HG02852 (cell line): Measurements from ENCODE around the gene NEU2.
"Not testable (repeated sequence)": the region's sequence is repeated elsewhere in the genome, so short reads cannot be mapped to it uniquely, and the experiment has no call there.

Source experiments
- ATAC-seq: cut with Tn5 transposase; IDR thresholded peaks from one replicate; pipeline ENCODE4 v1.9.1; 2021; ENCODE audit warnings: mild to moderate bottlenecking, moderate library complexity; ENCODE audit not compliant: unreplicated experiment

Gene NEU2

DNA sequence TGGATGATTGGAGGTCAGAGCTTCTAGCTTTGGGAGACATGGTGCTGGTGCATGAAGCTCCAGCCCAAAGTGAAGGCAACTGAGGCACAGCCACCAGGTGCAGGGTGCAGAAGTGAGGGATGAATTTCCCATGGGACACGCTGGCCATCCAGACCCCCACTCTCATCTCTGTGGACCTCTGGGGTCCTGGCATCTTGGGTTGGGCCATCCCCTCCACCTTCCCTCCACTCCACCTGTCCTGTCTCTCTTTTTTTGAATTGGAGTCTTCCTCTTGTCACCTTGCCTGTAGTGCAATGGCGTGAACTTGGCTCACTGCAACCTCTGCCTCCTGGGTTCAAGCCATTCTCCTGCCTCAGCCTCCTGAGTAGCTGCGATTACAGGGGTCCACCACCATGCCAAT, 22.8 kb upstream of the NEU2 start:
- ATAC-seq, result no peak

DNA sequence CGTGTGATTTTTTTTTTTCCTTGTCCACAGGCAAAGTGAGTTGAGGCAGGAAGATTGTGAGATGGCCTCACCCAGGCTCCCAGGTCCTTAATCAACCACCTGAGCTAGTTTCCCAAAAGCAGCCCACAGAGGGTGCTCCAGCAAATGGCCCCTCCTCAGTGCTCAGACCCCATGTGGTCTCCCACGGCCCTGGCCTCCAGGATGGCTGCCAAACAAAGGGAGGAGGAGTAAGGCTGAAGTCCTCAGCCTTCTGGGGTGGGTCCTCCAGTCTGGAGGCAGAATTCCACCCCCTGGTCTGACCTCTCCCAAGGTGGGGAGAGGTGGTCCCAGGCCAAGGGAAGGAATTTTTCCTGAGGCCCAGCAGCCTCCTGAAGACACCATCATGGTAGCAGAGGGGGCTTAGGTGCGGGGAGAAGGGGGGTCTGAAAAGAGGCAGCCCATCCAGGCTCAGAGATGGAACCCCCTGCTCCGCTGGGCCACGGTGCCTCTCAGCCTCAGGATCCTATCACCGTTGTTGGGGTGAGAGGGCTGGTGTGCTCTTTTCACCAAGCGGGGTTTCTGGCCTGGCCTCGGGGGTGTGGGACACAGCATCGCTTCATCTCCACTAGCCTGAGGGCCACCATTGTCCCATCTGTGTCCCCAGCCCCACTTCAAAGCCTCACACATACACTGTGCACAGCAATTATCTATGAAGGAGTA, 21.8 kb upstream of the NEU2 start:
- no peak for ATAC-seq

DNA sequence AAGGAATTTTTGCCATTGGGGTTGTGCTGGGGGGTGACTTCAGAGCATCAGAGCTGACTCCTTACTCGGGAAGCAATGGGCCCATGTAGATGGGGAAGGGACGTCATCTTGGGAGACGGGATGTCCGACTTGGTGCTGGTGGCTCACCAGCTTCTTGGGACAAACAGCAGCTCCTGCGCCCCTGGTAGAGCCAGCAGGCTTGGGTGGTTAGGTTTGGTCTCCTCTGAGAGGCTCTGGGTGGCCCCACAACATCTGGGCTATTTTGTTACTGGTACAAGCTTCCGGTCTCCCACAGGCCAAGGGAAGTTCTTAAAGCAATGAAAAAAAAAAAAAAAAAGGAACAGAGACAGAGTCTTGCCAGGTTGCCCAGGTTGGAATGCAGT, 21.2 kb upstream of the NEU2 start:
- no peak for ATAC-seq

DNA sequence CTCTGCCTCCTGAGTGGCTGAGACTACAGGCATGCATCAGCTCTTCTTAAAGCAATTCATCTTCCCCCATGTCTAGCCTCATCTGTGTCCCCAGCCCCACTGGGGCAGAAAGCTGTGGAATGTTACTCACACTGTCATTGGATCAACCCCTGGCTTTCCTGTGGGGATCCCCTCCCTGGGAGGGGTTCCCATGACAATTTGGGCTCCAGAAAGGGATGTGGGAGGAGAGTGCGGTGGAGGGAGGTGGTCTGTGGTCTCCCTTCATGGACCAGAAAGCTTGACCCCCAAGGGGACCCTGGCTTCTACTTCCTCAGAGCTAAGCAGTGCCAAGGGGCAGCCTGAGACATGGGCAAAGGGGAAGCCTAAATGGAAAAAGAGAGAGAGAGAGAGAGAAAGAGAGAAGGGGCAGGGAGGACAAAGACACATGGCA, 20.8 kb upstream of the NEU2 start:
- no peak for ATAC-seq

DNA sequence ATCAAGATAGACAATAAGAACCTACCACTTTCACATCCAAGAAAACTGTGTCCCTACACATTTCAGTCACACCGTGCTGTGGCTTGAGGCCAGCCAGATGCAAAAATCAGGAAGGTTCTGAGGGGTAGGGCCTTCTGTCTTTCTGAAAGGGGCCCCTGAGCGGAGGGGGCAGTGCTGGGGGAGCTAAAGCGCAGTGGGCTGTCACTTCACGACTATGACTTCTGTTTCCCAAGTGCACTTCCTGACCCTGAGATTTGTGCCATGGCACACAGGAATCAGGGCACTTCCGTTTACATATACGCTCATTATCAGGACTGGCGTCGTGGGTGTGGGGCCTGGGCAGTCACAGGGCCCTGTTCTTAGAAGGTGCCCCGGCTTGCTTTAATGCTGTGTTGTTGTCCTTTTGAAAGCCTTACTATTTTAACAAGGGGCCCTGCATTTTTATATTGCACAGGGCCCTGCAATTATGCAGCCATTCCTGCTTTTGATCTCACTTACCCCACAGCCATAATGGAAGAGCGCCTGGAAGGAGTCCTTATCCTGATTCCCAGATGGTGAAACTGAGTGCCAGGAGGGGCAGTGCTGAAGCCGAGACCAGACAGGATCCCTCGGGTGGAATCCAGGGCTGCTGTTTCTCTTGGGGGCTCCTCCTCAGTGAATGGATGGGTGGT, 20.0 kb upstream of the NEU2 start:
- no peak for ATAC-seq

DNA sequence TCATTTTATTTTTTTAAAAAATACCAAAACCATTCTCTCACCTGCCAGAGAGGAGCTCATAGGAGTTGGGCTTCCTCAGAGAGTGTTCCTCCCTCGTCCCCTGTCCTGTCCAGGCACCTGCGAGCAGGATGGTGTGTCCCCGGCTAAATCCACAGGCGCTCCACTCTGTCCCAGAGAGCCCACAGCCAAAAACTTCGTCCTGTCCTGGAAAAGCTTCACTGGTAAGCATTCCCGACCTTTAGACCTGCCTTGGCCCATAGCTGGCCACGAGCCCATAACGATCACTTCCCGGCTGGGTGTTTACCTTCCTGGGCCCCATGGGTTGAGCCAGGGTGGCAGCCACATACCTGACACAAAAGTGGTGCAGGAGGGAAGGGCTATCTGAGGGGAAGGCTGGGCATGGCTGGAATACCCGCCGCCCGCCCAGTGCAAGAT, 19.4 kb upstream of the NEU2 start, which contains the start of gene NGEF:
Gene NGEF (minus strand): TSS at position 230 of the 435 bp plus-strand sequence. CDS start 38,366 bp downstream, outside the sequence.
- ATAC-seq, result no peak

DNA sequence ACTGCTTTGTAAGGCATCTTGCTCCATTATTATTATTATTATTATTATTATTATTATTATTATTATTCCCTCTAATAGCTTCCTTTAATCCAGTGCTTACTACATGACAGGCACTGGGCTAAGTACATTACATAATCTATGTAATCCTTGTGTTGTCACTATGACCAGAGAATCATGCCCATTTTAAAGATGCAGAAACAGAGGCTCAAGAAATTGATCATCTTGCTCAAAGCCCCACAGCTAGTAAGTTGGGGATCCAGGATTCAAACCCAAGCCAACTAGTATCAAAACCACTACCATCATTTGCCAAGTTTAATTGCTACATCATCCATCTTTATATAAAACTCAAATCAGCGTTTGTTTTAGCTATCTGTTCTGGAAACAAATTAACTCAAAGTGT, 18.8 kb upstream of the NEU2 start:
- no peak for ATAC-seq

DNA sequence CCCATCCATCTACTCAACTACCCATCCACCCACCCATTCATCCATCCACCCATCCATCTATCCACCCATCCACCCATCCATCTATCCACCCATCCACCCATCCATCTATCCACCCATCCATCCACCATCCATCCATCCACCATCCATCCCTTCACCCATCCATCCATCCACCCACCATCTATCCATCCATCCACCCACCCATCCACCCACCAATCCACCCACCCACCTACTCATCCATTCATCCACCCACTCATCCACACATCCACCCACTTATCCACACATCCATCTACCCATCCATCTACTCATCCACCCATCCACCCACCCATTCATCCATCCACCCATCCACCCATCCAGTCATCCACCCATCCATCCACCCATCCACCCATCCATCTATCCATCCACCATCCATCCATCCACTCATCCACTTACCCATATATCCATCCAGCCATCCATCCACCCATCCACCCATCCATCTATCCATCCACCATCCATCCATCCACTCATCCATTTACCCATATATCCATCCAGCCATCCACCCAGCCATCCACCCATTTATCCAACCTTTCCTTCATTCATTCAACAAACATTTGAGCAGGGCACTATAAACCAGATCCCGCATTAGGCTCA, 17.3 kb upstream of the NEU2 start:
- ATAC-seq, result no peak

DNA sequence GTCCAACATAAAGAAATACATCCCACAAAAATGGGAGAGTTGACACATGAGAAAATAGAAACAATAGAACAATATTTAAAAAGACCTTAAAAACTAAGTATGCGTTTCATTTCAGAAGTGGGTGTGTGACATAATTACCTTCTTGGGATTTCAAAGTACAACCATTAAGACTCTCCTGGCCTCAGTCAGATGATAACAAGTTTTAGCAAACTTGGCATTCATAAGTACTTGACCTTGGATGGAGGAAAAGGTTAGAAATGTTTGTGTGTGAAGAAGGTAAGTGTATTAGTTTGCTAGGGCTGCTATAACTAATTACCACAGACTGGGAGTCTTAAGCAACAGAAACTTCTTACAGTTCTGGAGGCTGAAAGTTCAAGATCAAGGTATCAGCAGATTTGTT, 14.5 kb upstream of the NEU2 start:
- ATAC-seq, result no peak

DNA sequence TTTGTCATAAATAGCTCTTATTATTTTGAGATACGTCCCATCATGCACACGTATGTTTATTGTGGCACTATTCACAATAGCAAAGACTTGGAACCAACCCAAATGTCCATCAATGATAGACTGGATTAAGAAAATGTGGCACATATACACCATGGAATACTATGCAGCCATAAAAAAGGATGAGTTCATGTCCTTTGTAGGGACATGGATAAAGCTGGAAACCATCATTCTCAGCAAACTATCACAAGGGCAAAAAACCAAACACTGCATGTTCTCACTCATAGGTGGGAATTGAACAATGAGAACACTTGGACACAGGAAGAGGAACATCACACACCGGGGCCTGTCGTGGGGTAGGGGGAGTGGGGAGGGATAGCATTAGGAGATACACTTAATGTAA, 12.9 kb upstream of the NEU2 start:
- ATAC-seq, result not testable (repeated sequence)

DNA sequence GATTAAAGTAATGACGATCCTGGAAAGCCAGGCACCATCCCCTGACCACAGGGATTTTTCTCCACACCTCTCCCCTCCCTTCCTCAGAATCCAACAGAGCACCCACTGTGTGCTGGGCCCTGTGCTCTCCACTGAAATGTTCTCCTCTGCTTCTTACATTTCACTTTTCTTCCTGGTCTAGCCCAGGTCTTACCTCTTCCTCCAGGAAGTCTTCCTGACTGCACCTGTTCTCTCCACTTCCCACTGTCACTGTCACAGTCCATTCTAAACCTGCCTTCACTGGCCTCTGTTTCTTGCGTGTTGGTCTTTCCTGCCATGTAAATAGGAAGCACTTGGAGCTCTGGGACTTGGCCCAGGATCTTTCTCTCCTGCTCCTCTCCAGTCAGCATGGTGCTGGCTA, 12.0 kb upstream of the NEU2 start:
- ATAC-seq, result no peak

DNA sequence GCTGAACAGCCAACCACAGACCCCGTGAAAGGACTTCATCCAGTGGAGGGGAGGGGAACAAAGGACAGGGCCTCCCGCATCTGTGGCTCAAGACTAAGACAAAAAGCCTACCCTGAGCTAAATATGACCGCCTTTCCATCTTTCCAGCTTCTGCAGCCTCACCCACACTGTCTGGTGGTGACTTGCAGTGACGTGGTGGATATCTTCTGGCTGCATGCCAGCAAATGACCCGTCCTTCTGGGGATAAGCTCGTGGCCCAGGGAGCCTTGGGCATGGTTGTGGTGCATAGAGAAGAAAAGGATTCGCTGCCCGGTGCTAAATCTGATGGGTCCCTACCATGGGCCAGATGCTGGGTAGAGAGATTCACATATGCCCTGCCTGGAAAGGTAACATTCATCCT, 10.7 kb upstream of the NEU2 start:
- no peak for ATAC-seq

DNA sequence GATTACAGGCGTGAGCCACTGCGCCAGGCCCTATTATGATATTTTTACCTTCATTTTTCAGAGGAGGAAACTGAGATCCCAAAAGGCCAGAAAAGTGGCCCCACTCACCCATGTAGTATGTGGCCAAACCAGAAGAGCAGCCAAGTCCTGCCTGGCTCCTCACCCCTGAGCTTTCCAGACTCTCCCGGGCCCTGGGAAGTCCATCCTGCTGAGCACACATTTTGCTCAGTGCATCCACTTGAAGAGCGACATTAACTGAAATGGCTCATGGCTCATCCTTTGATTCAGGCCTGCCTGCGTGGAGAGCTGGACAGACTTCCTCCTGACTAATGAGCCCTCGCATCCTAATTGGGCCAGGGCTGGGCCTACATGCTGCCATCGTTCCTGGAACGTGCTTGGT, 9.9 kb upstream of the NEU2 start:
- no peak for ATAC-seq

DNA sequence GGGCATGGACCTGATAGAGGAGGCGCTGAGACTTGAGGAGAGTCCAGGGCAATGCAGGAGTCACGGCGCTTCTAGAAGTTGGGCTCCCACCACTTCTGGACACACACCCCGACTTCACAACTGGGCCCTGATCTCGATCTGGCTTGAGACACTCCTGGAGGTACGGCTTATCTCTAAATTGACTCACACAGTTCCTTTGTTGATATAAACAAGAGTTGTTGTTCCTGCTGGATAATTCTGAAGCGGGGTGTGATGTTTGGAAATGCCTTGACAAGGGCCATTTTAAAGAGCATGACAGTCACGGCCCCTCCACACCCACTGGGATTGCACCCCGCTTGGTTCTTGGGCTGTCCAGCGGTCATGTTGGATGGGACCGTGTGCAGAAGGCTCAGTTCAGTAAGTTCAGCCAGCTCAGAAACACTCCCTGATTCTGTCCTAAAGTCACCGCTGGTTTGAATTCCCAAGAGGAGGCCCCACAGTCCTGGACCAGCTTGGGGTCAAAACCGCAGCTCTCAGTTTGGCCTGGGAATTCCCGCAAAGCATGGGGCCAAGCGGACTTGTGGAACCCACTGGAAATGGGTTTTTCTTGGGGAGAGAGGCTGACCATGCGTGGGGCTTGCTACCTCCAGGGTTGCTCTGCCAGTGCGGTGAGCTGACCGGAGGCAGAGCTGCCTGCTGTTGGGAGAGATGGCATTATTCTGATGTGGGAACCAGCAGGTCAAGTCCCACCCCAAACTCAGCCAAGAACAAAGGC, 9.3 kb upstream of the NEU2 start:
- ATAC-seq, result no peak

DNA sequence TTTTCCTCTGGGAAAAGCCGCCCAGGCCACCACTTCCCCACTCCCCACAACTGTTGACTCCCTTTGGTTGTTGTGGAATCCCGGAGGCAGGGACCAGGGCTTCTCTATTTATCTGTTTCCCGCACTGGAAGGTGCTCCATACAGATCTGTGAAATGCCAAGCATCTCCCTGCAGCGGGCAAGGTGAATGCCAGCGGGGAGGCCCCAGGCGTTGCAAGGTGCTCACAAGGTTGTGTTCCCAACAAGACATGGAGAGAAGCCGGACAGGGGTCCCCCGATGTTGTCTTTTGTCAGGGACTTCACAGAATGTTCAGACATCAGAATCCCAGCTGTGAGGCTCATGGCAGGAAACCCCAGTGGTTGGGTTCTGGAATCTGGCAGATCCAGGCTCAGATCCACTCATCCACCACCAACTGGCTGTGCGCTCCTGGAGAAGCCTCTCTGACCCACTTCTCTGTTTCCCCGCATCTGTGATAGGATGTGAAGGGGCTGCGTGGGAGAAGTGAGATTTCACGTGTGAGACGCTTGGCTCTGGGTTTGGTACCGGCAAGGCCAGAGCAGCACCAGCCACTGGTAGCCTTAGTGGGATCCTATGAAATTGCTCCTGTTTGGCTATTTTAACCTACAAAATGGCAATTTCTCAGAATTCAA, 8.6 kb upstream of the NEU2 start:
- no peak for ATAC-seq

DNA sequence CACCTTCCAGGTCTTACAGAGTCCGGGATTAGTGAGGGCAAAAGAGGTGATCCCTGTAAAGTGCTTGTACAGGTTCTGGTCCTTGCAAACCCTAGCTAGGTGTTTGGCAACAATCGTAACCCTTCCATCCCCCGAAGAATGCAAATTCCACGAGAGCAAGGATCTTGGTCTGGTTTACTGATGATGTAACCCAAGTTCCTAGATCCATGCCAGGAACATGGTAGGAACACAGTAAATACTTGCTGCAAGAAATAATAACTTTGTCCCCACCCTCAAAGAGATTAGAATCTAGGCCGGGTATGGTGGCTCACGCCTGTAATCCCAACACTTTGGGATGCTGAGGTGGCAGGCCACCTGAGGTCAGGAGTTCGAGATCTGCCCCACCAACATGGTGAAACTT, 6.8 kb upstream of the NEU2 start:
- ATAC-seq, result no peak

DNA sequence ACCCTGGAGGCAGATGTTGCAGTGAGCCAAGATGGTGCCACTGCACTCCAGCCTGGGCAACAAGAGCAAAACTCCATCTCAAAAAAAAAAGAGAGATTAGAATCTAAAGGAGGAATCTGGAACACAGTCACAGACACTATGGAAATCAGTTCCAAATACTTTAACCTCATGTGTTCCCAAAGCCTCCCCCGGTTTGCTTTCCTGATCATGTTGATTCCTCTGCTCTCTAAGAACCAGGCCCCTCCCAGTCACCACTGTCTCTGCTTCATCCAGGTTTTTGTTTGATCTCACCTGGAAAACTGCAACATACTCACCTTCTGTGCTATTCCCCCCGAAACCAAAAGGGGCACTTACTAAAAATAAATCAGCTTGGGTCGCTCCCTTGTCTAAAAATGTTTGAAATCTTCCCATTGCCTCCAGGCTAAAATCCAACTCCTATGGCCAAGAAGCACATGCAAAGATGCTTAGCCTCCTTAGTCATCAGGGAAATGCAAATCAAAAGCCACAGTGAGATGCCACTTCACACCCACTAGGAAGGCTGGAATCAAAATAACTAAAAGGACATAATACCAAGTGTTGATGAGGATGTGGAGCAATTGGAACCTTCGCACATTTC, 6.2 kb upstream of the NEU2 start:
- no peak for ATAC-seq

DNA sequence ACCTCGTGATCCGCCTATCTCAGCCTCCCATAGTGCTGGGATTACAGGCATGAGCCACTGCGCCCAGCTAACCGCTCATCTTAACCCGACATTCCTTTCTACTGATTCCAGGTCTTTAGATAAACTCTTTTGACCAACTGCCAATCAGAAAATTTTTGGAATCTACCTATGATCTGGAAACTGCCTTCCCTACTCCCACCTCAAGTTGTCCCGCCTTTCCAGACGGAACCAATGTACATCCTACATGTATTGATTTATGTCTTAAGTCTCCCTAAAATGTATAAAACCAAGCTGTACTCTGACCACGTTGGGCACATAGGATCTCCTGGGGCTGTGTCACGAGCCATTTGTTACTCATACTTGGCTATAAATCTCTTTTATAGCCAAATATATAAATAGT, 3.2 kb upstream of the NEU2 start:
- no peak for ATAC-seq

DNA sequence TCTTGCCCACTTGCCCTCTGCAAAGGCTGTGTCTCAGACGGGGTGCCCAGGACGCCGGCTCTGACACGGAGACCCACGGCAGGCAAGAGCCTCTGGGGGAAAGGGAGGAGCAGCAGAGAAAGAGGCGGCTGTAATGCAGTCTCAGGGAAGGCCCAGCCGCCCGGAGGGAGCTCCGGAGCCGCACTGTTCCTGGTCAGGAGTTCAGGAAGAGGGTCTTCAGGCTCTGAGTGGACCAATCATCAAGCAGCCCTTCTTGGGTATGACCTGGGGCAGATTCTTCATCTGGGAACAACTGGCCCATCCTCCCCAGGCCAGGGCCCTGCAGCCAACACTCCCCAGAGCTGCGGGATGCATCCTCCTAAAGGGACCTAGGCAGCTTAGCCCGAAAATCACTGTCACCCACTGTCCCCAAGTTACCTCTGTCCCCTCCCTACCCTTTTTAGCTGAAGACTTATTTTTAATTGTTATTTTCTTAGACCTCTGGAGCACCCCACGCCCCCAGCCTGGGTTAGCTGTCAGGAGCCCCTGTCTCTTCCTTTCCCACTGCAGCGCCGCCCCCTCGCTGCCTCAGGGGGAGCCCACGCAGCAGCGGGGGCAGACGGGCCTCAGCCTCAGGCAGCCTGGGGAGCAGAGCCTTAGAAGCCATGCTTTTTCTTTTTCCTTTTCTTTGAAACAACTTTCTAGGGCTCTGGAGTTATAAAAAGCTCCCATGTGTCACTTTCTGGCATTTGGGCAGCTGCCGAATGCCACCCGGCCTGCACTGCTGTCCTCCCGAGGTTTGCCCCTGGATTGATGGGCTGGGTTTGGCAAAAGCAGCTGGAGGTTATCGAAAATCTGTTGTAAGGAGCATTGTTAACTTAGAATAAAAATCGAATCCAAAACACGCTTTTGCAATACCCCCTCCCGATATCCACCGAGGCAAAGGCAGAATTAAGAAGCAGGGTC, 644 bp upstream of the NEU2 start:
- no peak for ATAC-seq
